Panc1 (cell line): ENCODE results near the gene FANCC. TPM values are rescaled to one million over a fixed set of nuclear protein-coding genes. Genes with fewer than 3 reads are reported as not detected.

ENCODE experiments used
- ATAC-seq: fragments of 200-7000 bp; cut with Tn5 transposase; 2 replicates; pipeline ENCODE4 v1.9.1; 2020; ENCODE audit warnings: mild to moderate bottlenecking, moderate library complexity
- BruUV-seq: library from RNA; stranded (reverse); fragments of 400-500 nt; replicated peaks from 2 replicates; lab custom pipeline; 2021; lab: Mats Ljungman, UMichigan
- CTCF ChIA-PET: fragments of 300-600 bp; sonication (Branson Sonifier 250); formaldehyde crosslinking; loops from one replicate; lab custom pipeline; 2022; ENCODE audit warnings: antibody characterized with exemption; lab: Charles Lee
- POLR2A ChIA-PET: fragments of 300-600 bp; sonication (Branson Sonifier 250); formaldehyde crosslinking; loops from one replicate; lab custom pipeline; 2022; ENCODE audit warnings: antibody characterized with exemption; lab: Charles Lee
- DNase-seq: peaks from one replicate; pipeline ENCODE4 v3.0.0-alpha.2; 2010; ENCODE audit warnings: low read depth, low spot score
- H3K27ac ChIP-seq: 2 replicates; pipeline ENCODE4 v1.5.1; 2011; ENCODE audit warnings: mild to moderate bottlenecking, low read length, inconsistent platforms
- H3K27me3 ChIP-seq: fragments of 200-500 bp; sonication (Bioruptor generic); 2 replicates; pipeline ENCODE4 v1.6.0; 2014; ENCODE audit warnings: low read length, inconsistent platforms; ENCODE audit not compliant: control insufficient read depth, insufficient read depth
- H3K36me3 ChIP-seq: fragments of 200-500 bp; sonication (Bioruptor generic); 2 replicates; pipeline ENCODE4 v1.5.1; 2014; ENCODE audit warnings: inconsistent platforms, mild to moderate bottlenecking, low read length, moderate library complexity; ENCODE audit not compliant: control insufficient read depth, insufficient read depth
- H3K4me1 ChIP-seq: 2 replicates; pipeline ENCODE4 v1.5.1; 2011; ENCODE audit warnings: inconsistent platforms, mild to moderate bottlenecking, low read length, moderate library complexity; ENCODE audit not compliant: control insufficient read depth, insufficient read depth
- H3K4me3 ChIP-seq, 2 experiments: 2 replicates each; pipeline ENCODE4 v1.5.1; 2011 to 2012; ENCODE audit warnings: low read depth in 2 of 2, low read length in 2 of 2, mild to moderate bottlenecking in 2 of 2, inconsistent platforms in 1 of 2, moderate library complexity in 1 of 2
- H3K9me3 ChIP-seq: fragments of 200-500 bp; sonication (Bioruptor generic); 2 replicates; pipeline ENCODE4 v1.5.1; 2014; ENCODE audit warnings: low read depth, mild to moderate bottlenecking, inconsistent platforms, low read length, moderate library complexity; ENCODE audit not compliant: control insufficient read depth, insufficient read depth
- POLR2AphosphoS5 ChIP-seq: IDR thresholded peaks from 2 replicates; pipeline ENCODE4 v1.6.1; 2012; ENCODE audit warnings: mild to moderate bottlenecking, low read depth, low read length, moderate library complexity
- SIN3A ChIP-seq: IDR thresholded peaks from 2 replicates; pipeline ENCODE4 v1.6.1; 2012; ENCODE audit warnings: low read depth, mild to moderate bottlenecking, low read length, moderate library complexity, borderline replicate concordance; ENCODE audit not compliant: insufficient read depth
- TCF7L2 ChIP-seq: IDR thresholded peaks from 2 replicates; pipeline ENCODE4 v1.6.1; 2011; ENCODE audit warnings: mild to moderate bottlenecking, low read depth, low read length, inconsistent platforms
- in situ Hi-C: cut with HindIII; loops from 2 replicates; pipeline ENCODE4 v1.10.0; 2016; ENCODE audit warnings: low sequenced_read_pairs, low pct_unique_long_range_greater_than_20kb
- intact Hi-C: fragments of 100-400 bp; cut with micrococcal nuclease; formaldehyde crosslinking; loops from one replicate; pipeline ENCODE4 v1.10.0; 2022; ENCODE audit not compliant: unreplicated experiment
- total RNA-seq: library from RNA; stranded (reverse); gene quantifications from one replicate; pipeline ENCODE4 v1.2.1, GENCODE V29; 2021; ENCODE audit not compliant: unreplicated experiment
- TF ChIP-seq, protein P1 (sequence below), 2 experiments: IDR thresholded peaks; 2 replicates each; pipeline ENCODE4 v1.6.1; 2011 to 2012; ENCODE audit warnings: low read depth in 2 of 2, control low read depth in 1 of 2, low read length in 1 of 2, mild to moderate bottlenecking in 1 of 2, moderate library complexity in 1 of 2; ENCODE audit not compliant: insufficient read depth in 1 of 2
- TF ChIP-seq, protein P2 (sequence below): fragments of 450-650 bp; IDR thresholded peaks from 2 replicates; pipeline ENCODE4 v1.5.1; 2017; ENCODE audit warnings: mild to moderate bottlenecking

Gene FANCC
- total RNA-seq, 1 experiment from 2014 or later, result 17.8 TPM

DNA sequence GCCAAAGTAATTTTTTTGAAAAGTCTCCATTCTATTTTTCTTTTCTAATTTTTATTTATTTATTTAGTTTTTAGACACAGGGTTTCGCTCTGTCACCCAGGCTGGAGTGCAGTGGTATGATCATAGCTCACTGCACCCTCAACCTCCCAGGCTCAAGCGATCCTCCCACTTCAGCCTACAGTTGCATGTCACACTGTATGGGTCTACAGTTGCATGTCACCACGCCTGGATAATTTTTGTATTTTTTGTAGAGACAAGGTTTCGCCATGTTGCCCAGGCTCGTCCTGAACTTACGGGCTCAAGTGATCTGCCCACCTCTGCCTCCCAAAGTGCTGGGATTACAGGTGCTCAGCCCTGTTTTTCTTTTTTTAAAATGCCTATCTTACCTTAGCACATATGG is 10.7 kb downstream of the FANCC start:
- POLR2A ChIA-PET, result interaction anchor here (0.7 kb wide), 1 partner anchor 10 kb away, joined by 3 read pairs; no protein-coding TSS in a partner anchor
- no peak overlapping the region for H3K4me3 ChIP-seq
- H3K36me3 ChIP-seq, result no peaks in the 10 kb centered on the region
- no peak for DNase-seq
- H3K27me3 ChIP-seq, result no peaks in the 10 kb centered on the region
- TF ChIP-seq TCF7L2, result no peak
- TF ChIP-seq, protein P1, sequence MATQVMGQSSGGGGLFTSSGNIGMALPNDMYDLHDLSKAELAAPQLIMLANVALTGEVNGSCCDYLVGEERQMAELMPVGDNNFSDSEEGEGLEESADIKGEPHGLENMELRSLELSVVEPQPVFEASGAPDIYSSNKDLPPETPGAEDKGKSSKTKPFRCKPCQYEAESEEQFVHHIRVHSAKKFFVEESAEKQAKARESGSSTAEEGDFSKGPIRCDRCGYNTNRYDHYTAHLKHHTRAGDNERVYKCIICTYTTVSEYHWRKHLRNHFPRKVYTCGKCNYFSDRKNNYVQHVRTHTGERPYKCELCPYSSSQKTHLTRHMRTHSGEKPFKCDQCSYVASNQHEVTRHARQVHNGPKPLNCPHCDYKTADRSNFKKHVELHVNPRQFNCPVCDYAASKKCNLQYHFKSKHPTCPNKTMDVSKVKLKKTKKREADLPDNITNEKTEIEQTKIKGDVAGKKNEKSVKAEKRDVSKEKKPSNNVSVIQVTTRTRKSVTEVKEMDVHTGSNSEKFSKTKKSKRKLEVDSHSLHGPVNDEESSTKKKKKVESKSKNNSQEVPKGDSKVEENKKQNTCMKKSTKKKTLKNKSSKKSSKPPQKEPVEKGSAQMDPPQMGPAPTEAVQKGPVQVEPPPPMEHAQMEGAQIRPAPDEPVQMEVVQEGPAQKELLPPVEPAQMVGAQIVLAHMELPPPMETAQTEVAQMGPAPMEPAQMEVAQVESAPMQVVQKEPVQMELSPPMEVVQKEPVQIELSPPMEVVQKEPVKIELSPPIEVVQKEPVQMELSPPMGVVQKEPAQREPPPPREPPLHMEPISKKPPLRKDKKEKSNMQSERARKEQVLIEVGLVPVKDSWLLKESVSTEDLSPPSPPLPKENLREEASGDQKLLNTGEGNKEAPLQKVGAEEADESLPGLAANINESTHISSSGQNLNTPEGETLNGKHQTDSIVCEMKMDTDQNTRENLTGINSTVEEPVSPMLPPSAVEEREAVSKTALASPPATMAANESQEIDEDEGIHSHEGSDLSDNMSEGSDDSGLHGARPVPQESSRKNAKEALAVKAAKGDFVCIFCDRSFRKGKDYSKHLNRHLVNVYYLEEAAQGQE (IDR thresholded peaks at IDR 0.05; ENCODE audit: insufficient read depth in 1 of 2, low read depth in 2 of 2, low read length in 1 of 2), result no peak
- TF ChIP-seq SIN3A, result no peak
- TF ChIP-seq POLR2AphosphoS5, result no peak
- TF ChIP-seq, protein P2, sequence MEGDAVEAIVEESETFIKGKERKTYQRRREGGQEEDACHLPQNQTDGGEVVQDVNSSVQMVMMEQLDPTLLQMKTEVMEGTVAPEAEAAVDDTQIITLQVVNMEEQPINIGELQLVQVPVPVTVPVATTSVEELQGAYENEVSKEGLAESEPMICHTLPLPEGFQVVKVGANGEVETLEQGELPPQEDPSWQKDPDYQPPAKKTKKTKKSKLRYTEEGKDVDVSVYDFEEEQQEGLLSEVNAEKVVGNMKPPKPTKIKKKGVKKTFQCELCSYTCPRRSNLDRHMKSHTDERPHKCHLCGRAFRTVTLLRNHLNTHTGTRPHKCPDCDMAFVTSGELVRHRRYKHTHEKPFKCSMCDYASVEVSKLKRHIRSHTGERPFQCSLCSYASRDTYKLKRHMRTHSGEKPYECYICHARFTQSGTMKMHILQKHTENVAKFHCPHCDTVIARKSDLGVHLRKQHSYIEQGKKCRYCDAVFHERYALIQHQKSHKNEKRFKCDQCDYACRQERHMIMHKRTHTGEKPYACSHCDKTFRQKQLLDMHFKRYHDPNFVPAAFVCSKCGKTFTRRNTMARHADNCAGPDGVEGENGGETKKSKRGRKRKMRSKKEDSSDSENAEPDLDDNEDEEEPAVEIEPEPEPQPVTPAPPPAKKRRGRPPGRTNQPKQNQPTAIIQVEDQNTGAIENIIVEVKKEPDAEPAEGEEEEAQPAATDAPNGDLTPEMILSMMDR, result no peak
- in situ Hi-C loops, result no loop called here
- CTCF ChIA-PET, result no interaction called here
- peaks cover 17% of the 10 kb centered on the region for H3K4me1 ChIP-seq
- no peak for ATAC-seq
- no TSS peak for BruUV-seq
- H3K27ac ChIP-seq, result no peak overlapping the region
- intact Hi-C loops, result no loop called here
- no peaks in the 10 kb centered on the region for H3K9me3 ChIP-seq

DNA sequence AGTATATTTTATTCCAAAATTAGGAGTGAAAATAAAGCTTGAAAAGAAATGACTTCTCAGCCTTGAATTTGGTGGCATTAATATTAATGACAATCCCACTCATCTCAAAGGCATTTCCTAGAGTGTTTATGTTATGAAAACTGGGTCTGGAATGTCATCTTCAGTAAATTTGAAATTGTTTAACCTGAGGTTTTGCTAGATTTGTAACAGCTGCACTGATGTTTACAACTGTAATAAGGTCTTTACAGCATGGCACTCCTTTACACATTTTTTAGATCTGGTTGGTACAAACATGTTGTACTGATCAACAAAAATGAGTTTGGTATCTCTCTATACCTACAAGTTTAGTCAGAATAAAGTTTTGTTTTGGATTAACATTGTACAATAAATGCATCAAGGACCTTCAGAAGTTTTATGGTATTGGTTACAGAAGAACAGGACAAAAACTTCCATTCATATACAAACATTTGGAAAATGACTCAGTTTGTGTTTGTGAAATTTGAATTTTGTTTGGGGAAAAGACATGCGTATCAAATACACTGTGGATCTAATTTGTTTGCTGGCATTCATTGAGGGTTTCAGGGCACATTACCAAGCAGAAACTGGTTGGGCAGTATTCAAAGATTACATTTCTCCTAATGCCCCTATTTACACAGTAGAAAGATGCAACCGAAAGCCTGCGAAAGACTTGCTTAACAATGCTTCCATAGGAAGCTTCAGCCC is 11.6 kb downstream of the FANCC start:
- no peaks in the 10 kb centered on the region for H3K27me3 ChIP-seq
- ATAC-seq (no peak), DNase-seq (no peak)
- in situ Hi-C loops (no loop called here), intact Hi-C loops (no loop called here)
- H3K4me1 ChIP-seq, result peaks cover 16% of the 10 kb centered on the region
- ChIA-PET CTCF (no interaction called here), POLR2A (no interaction called here)
- no peak overlapping the region for H3K27ac ChIP-seq
- H3K9me3 ChIP-seq, result no peaks in the 10 kb centered on the region
- no peaks in the 10 kb centered on the region for H3K36me3 ChIP-seq
- BruUV-seq, result no TSS peak
- TF ChIP-seq, protein P2, result no peak
- TF ChIP-seq SIN3A, result no peak
- TF ChIP-seq, protein P1 (IDR thresholded peaks at IDR 0.05; ENCODE audit: insufficient read depth in 1 of 2, low read depth in 2 of 2, low read length in 1 of 2), result no peak
- TF ChIP-seq POLR2AphosphoS5, result no peak
- TF ChIP-seq TCF7L2, result no peak
- H3K4me3 ChIP-seq, result no peak overlapping the region
